PC-9 (cell line): ENCODE data around the gene LIPH.

Source experiments
- EZH2 ChIP-seq: fragments of 200-600 bp; sonication (generic); IDR thresholded peaks from 2 replicates; pipeline ENCODE4 v1.8.0; 2017; ENCODE audit warnings: antibody characterized with exemption, low read depth
- TF ChIP-seq, protein P1 (sequence below): fragments of 200-600 bp; sonication (generic); conservative IDR thresholded peaks from 2 replicates; pipeline ENCODE4 v1.6.1; 2017; ENCODE audit warnings: mixed run types, antibody characterized with exemption, mild to moderate bottlenecking, moderate library complexity

GRCh38 chr3:185465471-185465870 is 86.9 kb downstream of the LIPH start:
- TF ChIP-seq, protein P1, sequence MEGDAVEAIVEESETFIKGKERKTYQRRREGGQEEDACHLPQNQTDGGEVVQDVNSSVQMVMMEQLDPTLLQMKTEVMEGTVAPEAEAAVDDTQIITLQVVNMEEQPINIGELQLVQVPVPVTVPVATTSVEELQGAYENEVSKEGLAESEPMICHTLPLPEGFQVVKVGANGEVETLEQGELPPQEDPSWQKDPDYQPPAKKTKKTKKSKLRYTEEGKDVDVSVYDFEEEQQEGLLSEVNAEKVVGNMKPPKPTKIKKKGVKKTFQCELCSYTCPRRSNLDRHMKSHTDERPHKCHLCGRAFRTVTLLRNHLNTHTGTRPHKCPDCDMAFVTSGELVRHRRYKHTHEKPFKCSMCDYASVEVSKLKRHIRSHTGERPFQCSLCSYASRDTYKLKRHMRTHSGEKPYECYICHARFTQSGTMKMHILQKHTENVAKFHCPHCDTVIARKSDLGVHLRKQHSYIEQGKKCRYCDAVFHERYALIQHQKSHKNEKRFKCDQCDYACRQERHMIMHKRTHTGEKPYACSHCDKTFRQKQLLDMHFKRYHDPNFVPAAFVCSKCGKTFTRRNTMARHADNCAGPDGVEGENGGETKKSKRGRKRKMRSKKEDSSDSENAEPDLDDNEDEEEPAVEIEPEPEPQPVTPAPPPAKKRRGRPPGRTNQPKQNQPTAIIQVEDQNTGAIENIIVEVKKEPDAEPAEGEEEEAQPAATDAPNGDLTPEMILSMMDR, result no peak
- no peak for TF ChIP-seq EZH2
